OCI-LY1 (cell line): ENCODE measurements around the gene ZNF100.

Experiments
- H2AFZ ChIP-seq: fragments of 200-600 bp; sonication (generic), shearing (Covaris generic); 2 replicates; pipeline ENCODE4 v1.6.0; 2014; ENCODE audit warnings: antibody characterized with exemption, mild to moderate bottlenecking, low read length
- H3F3A ChIP-seq: fragments of 200-600 bp; sonication (generic), shearing (Covaris generic); 2 replicates; pipeline ENCODE4 v1.6.0; 2014; ENCODE audit warnings: mild to moderate bottlenecking, antibody characterized with exemption, low read length, moderate library complexity; ENCODE audit not compliant: insufficient read depth
- H3K27ac ChIP-seq: fragments of 200-600 bp; sonication (generic); 2 replicates; pipeline ENCODE4 v1.5.1; 2014; ENCODE audit warnings: low read length, mixed run types, mild to moderate bottlenecking, low read depth; ENCODE audit not compliant: poor library complexity, severe bottlenecking
- H3K27me3 ChIP-seq: fragments of 200-600 bp; sonication (generic); 2 replicates; pipeline ENCODE4 v1.6.0; 2014; ENCODE audit warnings: antibody characterized with exemption, mild to moderate bottlenecking, low read length, moderate library complexity; ENCODE audit not compliant: insufficient read depth
- H3K36me3 ChIP-seq: fragments of 200-600 bp; sonication (generic); 2 replicates; pipeline ENCODE4 v1.6.1; 2014; ENCODE audit warnings: mild to moderate bottlenecking, antibody characterized with exemption, low read length, moderate library complexity, mixed read lengths; ENCODE audit not compliant: insufficient read depth
- H3K4me1 ChIP-seq: fragments of 200-600 bp; sonication (generic); 2 replicates; pipeline ENCODE4 v1.5.1; 2014; ENCODE audit warnings: mild to moderate bottlenecking, low read length, moderate library complexity; ENCODE audit not compliant: insufficient read depth, severe bottlenecking
- H3K4me2 ChIP-seq: fragments of 200-600 bp; sonication (generic), shearing (Covaris generic); 2 replicates; pipeline ENCODE4 v1.6.1; 2014; ENCODE audit warnings: low read length
- H3K4me3 ChIP-seq: fragments of 200-600 bp; sonication (generic); 2 replicates; pipeline ENCODE4 v1.5.1; 2014; ENCODE audit warnings: low read length, low read depth, mild to moderate bottlenecking, mixed read lengths; ENCODE audit not compliant: poor library complexity, severe bottlenecking
- H3K79me2 ChIP-seq: fragments of 200-600 bp; shearing (Covaris generic); 2 replicates; pipeline ENCODE4 v1.6.1; 2016; ENCODE audit warnings: mixed run types, low read length, mixed read lengths; ENCODE audit not compliant: insufficient read depth
- H3K9ac ChIP-seq: fragments of 200-600 bp; sonication (generic), shearing (Covaris generic); 2 replicates; pipeline ENCODE4 v1.6.1; 2014; ENCODE audit warnings: mild to moderate bottlenecking, low read length, mixed read lengths
- H3K9me2 ChIP-seq: fragments of 200-600 bp; sonication (generic), shearing (Covaris generic); 2 replicates; pipeline ENCODE4 v1.6.1; 2014; ENCODE audit warnings: low read depth, mild to moderate bottlenecking, low read length, mixed read lengths
- H3K9me3 ChIP-seq: fragments of 200-600 bp; shearing (Covaris generic); 2 replicates; pipeline ENCODE4 v1.6.1; 2014; ENCODE audit warnings: low read length, mixed read lengths
- H4K20me1 ChIP-seq: fragments of 200-600 bp; sonication (generic), shearing (Covaris generic); 2 replicates; pipeline ENCODE4 v1.6.0; 2016; ENCODE audit warnings: mild to moderate bottlenecking, low read length; ENCODE audit not compliant: insufficient read depth
- CTCF ChIP-seq: fragments of 200-600 bp; sonication (generic), shearing (Covaris generic); IDR thresholded peaks from 2 replicates; pipeline ENCODE4 v1.5.1; 2017; ENCODE audit warnings: mild to moderate bottlenecking, antibody characterized with exemption, low read length, moderate library complexity, mixed read lengths
- EZH2 ChIP-seq: fragments of 200-600 bp; sonication (generic), shearing (Covaris generic); IDR thresholded peaks from 2 replicates; pipeline ENCODE4 v1.8.0; 2017; ENCODE audit warnings: borderline replicate concordance, mixed run types, mild to moderate bottlenecking, antibody characterized with exemption, low read length, moderate library complexity, mixed read lengths

ZNF100 gene

GRCh38 chr19:21694171-21694906, 73.0 kb downstream of the ZNF100 start:
- no peak for TF ChIP-seq CTCF
- no peak for TF ChIP-seq EZH2
- H3K9me2 ChIP-seq = no peaks in the 10 kb centered on the region
- no peak overlapping the region for H2AFZ ChIP-seq

GRCh38 chr19:21693399-21693798, 74.0 kb downstream of the ZNF100 start:
- no peaks in the 10 kb centered on the region for H3K79me2 ChIP-seq
- H3K9me2 ChIP-seq = no peaks in the 10 kb centered on the region
- no peaks in the 10 kb centered on the region for H4K20me1 ChIP-seq
- H3K36me3 ChIP-seq = no peaks in the 10 kb centered on the region
- H3K4me1 ChIP-seq = no peaks in the 10 kb centered on the region
- H2AFZ ChIP-seq = no peak overlapping the region
- H3K27me3 ChIP-seq = no peaks in the 10 kb centered on the region
- TF ChIP-seq CTCF (no peak), EZH2 (no peak)
- no peak overlapping the region for H3K4me2 ChIP-seq
- no peaks in the 10 kb centered on the region for H3F3A ChIP-seq
- H3K4me3 ChIP-seq = no peak overlapping the region
- no peak overlapping the region for H3K27ac ChIP-seq
- no peak overlapping the region for H3K9ac ChIP-seq
- H3K9me3 ChIP-seq = no peaks in the 10 kb centered on the region

More at GRCh38 chr19:21694171-21694906, 73.0 kb downstream of the ZNF100 start:
- Histone ChIP-seq H3K9ac (no peak overlapping the region), H3K27me3 (no peaks in the 10 kb centered on the region), H3K36me3 (no peaks in the 10 kb centered on the region), H3K4me2 (no peak overlapping the region), H3F3A (no peaks in the 10 kb centered on the region), H4K20me1 (no peaks in the 10 kb centered on the region), H3K4me3 (no peak overlapping the region), H3K27ac (no peak overlapping the region), H3K79me2 (no peaks in the 10 kb centered on the region), H3K4me1 (no peaks in the 10 kb centered on the region), H3K9me3 (no peaks in the 10 kb centered on the region)

- no peak overlapping the region for H2AFZ ChIP-seq
- H3K4me1 ChIP-seq = no peaks in the 10 kb centered on the region
- no peaks in the 10 kb centered on the region for H3K27me3 ChIP-seq
- H3K36me3 ChIP-seq = no peaks in the 10 kb centered on the region
- H3K9me2 ChIP-seq = no peaks in the 10 kb centered on the region
- H3K9ac ChIP-seq = no peak overlapping the region
- no peaks in the 10 kb centered on the region for H3K9me3 ChIP-seq
- H3K4me3 ChIP-seq = no peak overlapping the region
- no peak overlapping the region for H3K4me2 ChIP-seq
- no peaks in the 10 kb centered on the region for H3F3A ChIP-seq
- H3K27ac ChIP-seq = no peak overlapping the region
- no peaks in the 10 kb centered on the region for H3K79me2 ChIP-seq
- H4K20me1 ChIP-seq = no peaks in the 10 kb centered on the region
- TF ChIP-seq EZH2 (no peak), CTCF (no peak)
Measured at GRCh38 chr19:21691661-21692060, 75.7 kb downstream of the ZNF100 start.
